Activated CD8-positive, alpha-beta memory T cell treated with anti-CD3 and anti-CD28 coated beads, Interleukin-2, amount 50 U/mL, for 1 hour (primary cell): Measurements from ENCODE around the gene MBTPS1.

Experiments
- DNase-seq: peaks from one replicate; pipeline ENCODE4 v3.0.0-alpha.2; 2020; ENCODE audit errors: extremely low read depth

MBTPS1 gene

GRCh38 chr16:84098939-84099338, 17.8 kb downstream of the MBTPS1 start:
- DNase-seq = no peak

GRCh38 chr16:84096447-84097005, 20.2 kb downstream of the MBTPS1 start:
- DNase-seq = no peak

- no peak for DNase-seq
These were observed 21.3 kb downstream of the MBTPS1 start for GRCh38 chr16:84095466-84095865.

DNA sequence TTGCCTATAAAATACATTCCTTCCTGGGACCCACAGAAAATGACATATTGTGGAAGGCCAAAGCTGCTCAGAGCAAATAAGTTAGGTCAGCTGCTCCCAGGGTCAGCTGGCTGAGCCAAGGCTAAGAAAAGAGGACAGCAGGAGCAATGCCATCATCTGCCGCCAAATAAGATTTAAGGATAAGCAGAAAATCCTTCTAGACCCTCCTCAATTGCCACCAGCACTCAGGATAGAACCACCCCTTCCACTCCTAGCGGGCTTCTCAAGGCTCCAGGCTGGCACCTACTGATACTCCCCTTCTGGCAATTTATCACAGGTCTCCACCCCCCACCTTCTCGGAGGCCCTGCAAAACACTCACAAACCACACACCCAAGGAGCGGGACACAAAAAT, 22.9 kb downstream of the MBTPS1 start:
- no peak for DNase-seq

DNA sequence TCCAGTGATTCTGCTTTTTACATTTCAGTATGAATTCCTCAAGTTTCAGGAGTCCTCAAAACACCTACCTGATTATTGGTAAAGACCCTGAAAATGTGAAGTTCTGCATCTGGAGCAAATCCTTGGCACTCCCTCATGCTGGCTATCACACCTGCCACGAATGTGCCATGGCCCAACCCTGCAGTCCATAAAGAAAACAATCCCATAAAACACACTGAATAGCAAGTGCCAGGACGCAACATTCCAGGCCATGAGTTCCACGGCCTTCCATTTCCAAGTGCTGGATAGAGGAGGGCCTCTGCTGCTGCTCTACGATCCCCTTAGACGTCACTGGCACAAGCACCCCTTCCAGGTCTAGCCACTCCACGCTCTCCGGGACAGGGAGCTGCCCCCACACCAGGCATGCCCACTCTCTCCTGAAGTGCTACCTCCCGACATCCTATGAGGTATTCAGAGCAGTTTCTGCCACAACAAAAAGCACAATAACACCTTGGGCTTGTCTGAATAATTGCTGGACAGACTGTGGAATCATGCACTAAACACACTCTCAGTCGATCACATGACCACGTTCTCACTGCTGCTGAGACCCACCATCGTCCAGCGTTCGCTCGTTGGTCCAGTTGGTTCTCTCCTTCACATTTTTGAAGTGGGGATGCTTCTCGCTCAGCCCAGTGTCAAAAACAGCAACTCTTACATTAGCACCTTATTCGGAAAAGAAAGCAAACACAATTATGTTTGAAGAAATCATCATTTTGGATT, 23.4 kb downstream of the MBTPS1 start:
- DNase-seq = no peak

GRCh38 chr16:84091460-84091859, 25.3 kb downstream of the MBTPS1 start:
- DNase-seq = no peak

DNA sequence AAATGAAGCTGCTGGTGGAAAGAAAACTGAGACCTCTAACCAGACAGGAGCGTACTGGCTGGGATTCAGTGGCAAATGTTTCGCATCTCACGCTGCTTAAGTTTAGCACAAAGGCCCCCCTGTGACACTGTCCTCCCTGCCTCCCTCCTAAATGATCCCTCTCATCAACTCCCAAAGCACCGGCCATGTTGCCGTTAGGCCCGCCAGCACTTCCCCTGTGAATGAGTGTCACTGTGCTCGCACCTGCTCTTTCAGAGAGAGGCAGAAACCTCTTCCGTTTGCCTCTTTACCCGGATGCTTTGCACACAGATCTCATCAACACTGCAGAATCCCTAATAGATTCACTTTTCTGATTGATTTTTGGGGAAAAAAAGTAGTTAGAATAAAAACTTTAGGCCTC, 26.5 kb downstream of the MBTPS1 start:
- DNase-seq = no peak

DNA sequence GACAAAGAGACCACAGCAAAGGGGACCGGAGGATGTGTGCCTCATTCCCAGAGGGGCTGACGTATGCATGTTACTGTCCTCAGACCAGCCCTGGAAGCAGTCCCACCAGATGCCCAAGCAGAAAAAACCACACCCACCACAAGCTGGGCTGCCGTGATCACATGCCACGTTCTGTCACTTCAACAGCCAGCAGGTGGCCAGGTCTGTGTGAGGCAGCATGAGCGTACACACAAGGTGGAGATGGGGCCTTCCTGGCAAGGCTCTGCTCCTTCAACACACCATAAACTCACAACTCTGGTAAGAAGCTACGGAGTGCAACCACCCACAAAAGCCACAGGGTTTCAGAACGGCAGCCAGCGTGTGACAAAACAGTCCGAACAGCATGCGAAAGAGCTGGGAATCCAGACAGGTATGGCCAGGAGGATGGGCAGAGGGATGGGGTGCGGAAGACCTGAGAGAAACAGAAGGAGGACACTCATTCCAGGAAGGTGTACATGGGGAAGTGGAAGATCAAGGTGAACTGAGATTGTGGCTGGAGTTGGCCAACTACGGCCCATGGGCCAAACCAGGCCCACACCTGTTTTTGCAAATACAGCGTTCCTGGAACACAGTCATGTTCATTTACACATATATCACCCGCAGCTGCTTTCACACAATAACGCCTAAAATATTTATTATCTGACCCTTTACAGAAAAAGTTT, 27.9 kb downstream of the MBTPS1 start:
- peak; percentile 45 for DNase-seq

- no peak for DNase-seq
These were observed 29.1 kb downstream of the MBTPS1 start for GRCh38 chr16:84087466-84088151.

DNA sequence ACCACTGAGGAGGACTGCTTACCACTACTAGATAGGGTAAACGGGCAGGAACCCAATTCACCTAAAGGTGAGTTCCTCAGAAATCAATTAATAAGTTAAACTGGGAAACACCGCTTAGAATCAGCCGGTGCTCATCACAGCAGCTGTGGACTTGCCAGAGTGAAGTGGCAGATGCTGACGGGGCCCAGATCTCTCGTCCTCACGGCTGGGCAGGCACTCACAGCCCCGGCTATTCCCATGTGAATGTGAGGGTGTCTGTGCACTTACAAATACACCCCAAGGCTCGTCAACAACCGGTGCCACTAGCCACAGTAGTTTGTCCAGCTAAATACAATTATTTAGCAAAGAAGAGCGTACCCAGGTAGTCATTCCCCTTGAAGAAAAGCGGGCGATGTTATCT, 29.7 kb downstream of the MBTPS1 start:
- DNase-seq = no peak

- DNase-seq = no peak
These were observed 30.4 kb downstream of the MBTPS1 start for GRCh38 chr16:84086341-84086740.

GRCh38 chr16:84085773-84086172, 31.0 kb downstream of the MBTPS1 start:
- DNase-seq = no peak

DNA sequence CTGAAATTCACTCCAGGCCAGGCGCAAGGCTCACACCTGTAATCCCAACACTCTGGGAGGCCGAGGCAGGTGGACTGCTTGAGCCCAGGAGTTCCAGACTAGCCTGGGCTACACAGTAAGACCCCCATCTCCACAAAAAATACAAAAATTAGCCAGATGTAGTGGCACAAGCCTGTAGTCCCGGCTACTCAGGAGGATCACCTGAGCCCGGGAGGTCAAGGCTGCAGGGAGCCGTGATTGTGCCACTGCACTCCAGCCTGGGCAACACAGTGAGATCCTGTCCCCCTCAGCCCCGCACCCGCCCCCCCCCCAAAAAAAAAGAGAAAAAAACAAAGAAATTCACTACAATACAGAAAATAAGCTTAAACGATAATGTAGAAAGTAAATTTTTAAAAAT, 31.5 kb downstream of the MBTPS1 start:
- DNase-seq = no peak

DNA sequence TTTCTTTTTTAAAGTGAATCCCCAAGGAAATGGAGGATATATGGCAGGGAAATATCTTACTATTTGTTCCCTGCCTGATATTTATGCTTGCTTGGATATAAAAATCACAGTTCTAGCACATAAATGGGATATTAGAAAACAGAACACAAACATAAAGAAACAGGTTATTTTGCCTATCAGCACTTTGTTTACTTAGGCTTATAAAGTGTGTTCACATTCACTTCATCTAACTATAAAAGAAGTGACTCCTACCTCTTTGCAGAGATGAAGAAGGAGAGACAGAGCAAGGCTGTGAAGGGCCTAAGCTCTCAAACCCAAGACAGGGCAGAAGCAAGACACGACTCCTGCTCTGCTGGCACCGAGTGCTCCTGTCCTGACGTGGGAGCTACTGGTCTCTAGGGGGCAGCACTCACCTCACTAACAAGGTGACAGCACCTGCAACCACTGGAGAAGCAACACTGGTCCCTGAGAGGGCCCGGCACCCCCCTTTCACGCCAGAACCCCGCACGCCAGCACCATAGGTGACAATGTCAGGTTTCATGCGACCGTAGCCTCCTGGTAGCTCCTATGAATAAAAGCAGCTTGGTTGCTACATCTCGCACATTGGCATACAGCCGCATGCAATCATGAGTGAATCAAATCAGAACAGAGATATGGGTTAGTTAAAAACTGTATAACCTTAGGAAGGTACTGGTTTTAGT, 32.0 kb downstream of the MBTPS1 start:
- DNase-seq = peak; percentile 31

DNA sequence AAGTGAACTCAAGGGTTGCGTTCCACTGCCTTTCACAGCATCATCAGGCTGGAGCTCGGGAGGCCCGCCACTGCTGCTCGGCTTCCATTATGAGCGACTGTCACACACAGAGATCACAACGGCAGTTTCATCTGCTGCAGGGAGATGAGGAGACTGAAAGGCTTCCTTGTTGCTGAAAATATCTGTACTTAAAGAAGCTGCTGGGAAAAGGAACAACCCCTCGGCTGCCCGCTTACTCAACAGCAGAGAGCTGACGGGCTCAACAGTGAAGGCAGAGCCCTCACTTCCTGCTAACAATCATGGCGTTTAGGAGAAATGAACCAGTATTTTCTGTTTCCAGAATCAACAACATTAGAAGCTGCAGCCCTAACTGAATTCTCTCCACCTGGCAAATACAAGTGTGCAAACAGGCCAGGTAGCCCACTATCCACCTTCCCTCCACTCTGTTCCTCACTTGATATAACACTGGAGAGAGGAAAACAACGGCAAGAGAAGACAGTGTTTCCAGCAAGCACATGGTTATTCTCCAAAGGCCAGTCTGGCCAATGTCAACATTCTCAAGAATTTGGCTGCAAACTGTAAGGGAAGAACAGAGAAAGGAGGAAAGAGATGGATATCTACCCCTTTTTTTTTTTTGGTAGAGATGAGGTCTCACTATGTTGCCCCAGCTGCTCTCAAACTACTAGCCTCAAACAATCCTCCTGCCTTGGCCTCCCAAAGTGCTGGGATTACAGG, 33.7 kb downstream of the MBTPS1 start:
- DNase-seq = no peak

- no peak for DNase-seq
These were observed 34.6 kb downstream of the MBTPS1 start for GRCh38 chr16:84082110-84082509.

DNA sequence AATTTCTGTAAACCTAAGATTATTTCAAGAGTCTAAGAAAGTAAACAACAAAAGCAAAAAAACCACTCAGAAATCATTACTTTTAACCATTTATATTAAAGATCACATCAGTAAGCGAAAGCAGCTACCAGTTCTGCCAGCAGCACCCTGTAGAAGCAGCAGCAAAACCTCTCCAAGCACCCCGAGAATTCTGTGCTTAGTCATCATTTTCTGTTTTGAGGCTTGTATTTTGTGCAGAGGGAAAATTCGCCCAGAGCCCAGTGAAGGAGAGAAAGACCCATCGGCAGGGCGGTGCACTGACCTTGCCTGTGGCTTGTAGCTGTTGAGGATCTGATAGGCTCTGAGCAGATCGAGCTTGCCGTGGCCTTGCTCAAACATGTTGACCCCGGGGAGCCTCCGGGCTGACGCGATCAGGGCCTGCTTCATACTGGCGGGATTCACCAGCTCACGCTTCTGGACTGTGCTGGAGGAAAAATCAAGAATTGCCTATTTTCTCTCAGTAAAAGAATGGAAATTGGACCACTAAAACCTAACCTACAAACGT, 35.2 kb downstream of the MBTPS1 start:
- no peak for DNase-seq

- DNase-seq = no peak
These were observed 35.9 kb downstream of the MBTPS1 start for GRCh38 chr16:84080813-84081212.

- no peak for DNase-seq
These were observed 36.4 kb downstream of the MBTPS1 start for GRCh38 chr16:84080378-84080777.

DNA sequence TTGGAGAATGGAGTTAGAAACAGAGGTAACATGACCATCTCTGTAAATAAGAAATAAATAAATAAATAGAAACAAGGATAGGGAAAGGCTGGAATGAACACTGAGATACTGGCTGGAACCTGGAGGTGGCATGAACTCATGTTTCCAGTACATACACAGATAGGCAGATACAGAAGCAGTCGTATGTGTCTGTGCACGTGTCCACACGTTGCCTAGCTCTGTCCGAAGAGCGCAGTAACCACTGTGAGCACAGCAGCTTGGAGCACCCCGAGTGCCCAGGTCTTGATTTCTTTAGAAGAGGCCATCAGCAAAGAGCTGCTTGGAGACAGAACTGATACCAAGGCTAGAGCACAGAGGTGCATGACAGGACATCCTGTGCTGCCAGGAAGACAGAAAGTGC, 37.1 kb downstream of the MBTPS1 start:
- no peak for DNase-seq

- DNase-seq = no peak
These were observed 41.4 kb downstream of the MBTPS1 start for GRCh38 chr16:84075376-84075775.
